Brain microvascular endothelial cell (primary cell): ENCODE measurements around the gene PLEKHG7.

ENCODE experiments used
- DNase-seq: peaks from one replicate; pipeline ENCODE4 v3.0.0-alpha.2; 2020
- H3K27ac ChIP-seq: fragments of 250-450 bp; sonication (Bioruptor Pico); 2 replicates; pipeline ENCODE4 v1.5.1; 2020; ENCODE audit warnings: mild to moderate bottlenecking, moderate library complexity
- H3K27me3 ChIP-seq: fragments of 250-450 bp; sonication (Bioruptor Pico); replicated peaks from 2 replicates; pipeline ENCODE4 v1.5.1; 2020; ENCODE audit warnings: mild to moderate bottlenecking
- H3K36me3 ChIP-seq: fragments of 250-450 bp; sonication (Bioruptor Pico); replicated peaks from 2 replicates; pipeline ENCODE4 v1.5.1; 2020; ENCODE audit warnings: mild to moderate bottlenecking
- H3K4me3 ChIP-seq: 2 replicates; pipeline ENCODE4 v1.5.1; 2011; ENCODE audit warnings: low read depth, mild to moderate bottlenecking, control low read depth, low read length, moderate library complexity
- CTCF ChIP-seq: IDR thresholded peaks from 2 replicates; pipeline ENCODE4 v1.5.1; 2011; ENCODE audit warnings: low read depth, mild to moderate bottlenecking, moderate library complexity, low read length, control low read depth, inconsistent platforms; ENCODE audit errors: missing control alignments
- in situ Hi-C: cut with HindIII; loops from 2 replicates; pipeline ENCODE4 v1.10.0; 2017; ENCODE audit warnings: low sequenced_read_pairs, low pct_ligation_motif_present

Gene PLEKHG7

GRCh38 chr12:92765871-92766270 lies 63.1 kb downstream of the PLEKHG7 start:
- no peak overlapping the region for H3K4me3 ChIP-seq
- H3K27ac ChIP-seq, result no peak overlapping the region
- in situ Hi-C loops, result no loop called here
- no peak for DNase-seq
- H3K27me3 ChIP-seq, result no peaks in the 10 kb centered on the region
- H3K36me3 ChIP-seq, result no peaks in the 10 kb centered on the region
- no peak for TF ChIP-seq CTCF

GRCh38 chr12:92769124-92769901 lies 66.5 kb downstream of the PLEKHG7 start:
- Histone ChIP-seq H3K36me3 (no peaks in the 10 kb centered on the region), H3K27me3 (no peaks in the 10 kb centered on the region), H3K27ac (no peak overlapping the region), H3K4me3 (no peak overlapping the region)
- no peak for DNase-seq
- no peak for TF ChIP-seq CTCF
- in situ Hi-C loops, result no loop called here

- in situ Hi-C loops, result no loop called here
- TF ChIP-seq CTCF, result no peak
- Histone ChIP-seq H3K4me3 (no peak overlapping the region), H3K27ac (no peak overlapping the region), H3K36me3 (peaks cover 3% of the 10 kb centered on the region), H3K27me3 (no peaks in the 10 kb centered on the region)
- DNase-seq, result no peak
Measured at GRCh38 chr12:92771001-92771400, 68.2 kb downstream of the PLEKHG7 start.

GRCh38 chr12:92775416-92775815 lies 72.6 kb downstream of the PLEKHG7 start:
- in situ Hi-C loops, result no loop called here
- no peak overlapping the region for H3K4me3 ChIP-seq
- no peak overlapping the region for H3K27ac ChIP-seq
- no peaks in the 10 kb centered on the region for H3K27me3 ChIP-seq
- H3K36me3 ChIP-seq, result peaks cover 12% of the 10 kb centered on the region
- no peak for TF ChIP-seq CTCF
- DNase-seq, result no peak

GRCh38 chr12:92778525-92778924 lies 75.7 kb downstream of the PLEKHG7 start:
- Histone ChIP-seq H3K27ac (no peak overlapping the region), H3K27me3 (no peaks in the 10 kb centered on the region), H3K36me3 (peaks cover 16% of the 10 kb centered on the region), H3K4me3 (no peak overlapping the region)
- DNase-seq, result no peak
- no peak for TF ChIP-seq CTCF
- in situ Hi-C loops, result no loop called here

- no peak for TF ChIP-seq CTCF
- DNase-seq, result no peak
- H3K27ac ChIP-seq, result no peak overlapping the region
- in situ Hi-C loops, result no loop called here
- H3K4me3 ChIP-seq, result no peak overlapping the region
- H3K36me3 ChIP-seq, result peaks cover 16% of the 10 kb centered on the region
- H3K27me3 ChIP-seq, result no peaks in the 10 kb centered on the region
Measured at GRCh38 chr12:92779902-92780301, 77.1 kb downstream of the PLEKHG7 start.
